GM19455 (cell line): ENCODE data around the gene NHLRC2.

Experiments used
- ATAC-seq: cut with Tn5 transposase; IDR thresholded peaks from one replicate; pipeline ENCODE4 v1.9.1; 2021; ENCODE audit not compliant: unreplicated experiment

The NHLRC2 gene

GRCh38 chr10:113908236-113908635 lies 53.8 kb downstream of the NHLRC2 start:
- ATAC-seq: no peak

- no peak for ATAC-seq
Measured at GRCh38 chr10:113911113-113911512, 56.7 kb downstream of the NHLRC2 start.

GRCh38 chr10:113911839-113912238 lies 57.4 kb downstream of the NHLRC2 start:
- no peak for ATAC-seq

GRCh38 chr10:113912582-113912981 lies 58.1 kb downstream of the NHLRC2 start:
- ATAC-seq: no peak

- no peak for ATAC-seq
Measured at GRCh38 chr10:113914956-113915355, 60.5 kb downstream of the NHLRC2 start.

GRCh38 chr10:113915540-113915939 lies 61.1 kb downstream of the NHLRC2 start:
- no peak for ATAC-seq

GRCh38 chr10:113916053-113916452 lies 61.6 kb downstream of the NHLRC2 start:
- ATAC-seq: no peak

- ATAC-seq: no peak
Measured at GRCh38 chr10:113917636-113918035, 63.2 kb downstream of the NHLRC2 start.

GRCh38 chr10:113920114-113920513 lies 65.7 kb downstream of the NHLRC2 start:
- ATAC-seq: no peak

GRCh38 chr10:113920875-113921274 lies 66.4 kb downstream of the NHLRC2 start:
- ATAC-seq: no peak

GRCh38 chr10:113921561-113922370 lies 67.3 kb downstream of the NHLRC2 start:
- no peak for ATAC-seq

GRCh38 chr10:113922787-113923570 lies 68.5 kb downstream of the NHLRC2 start:
- no peak for ATAC-seq

GRCh38 chr10:113924186-113924585 lies 69.7 kb downstream of the NHLRC2 start:
- no peak for ATAC-seq

- no peak for ATAC-seq
Measured at GRCh38 chr10:113924664-113925063, 70.2 kb downstream of the NHLRC2 start.

- ATAC-seq: no peak
Measured at GRCh38 chr10:113927440-113927839, 73.0 kb downstream of the NHLRC2 start.

- ATAC-seq: no peak
Measured at GRCh38 chr10:113928830-113929229, 74.4 kb downstream of the NHLRC2 start.

- ATAC-seq: no peak
Measured at GRCh38 chr10:113929522-113929921, 75.1 kb downstream of the NHLRC2 start.

GRCh38 chr10:113930482-113931057 lies 76.1 kb downstream of the NHLRC2 start:
- no peak for ATAC-seq

- ATAC-seq: no peak
Measured at GRCh38 chr10:113932854-113933253, 78.4 kb downstream of the NHLRC2 start.

GRCh38 chr10:113933894-113934532 lies 79.6 kb downstream of the NHLRC2 start:
- ATAC-seq: no peak

- ATAC-seq: no peak
Measured at GRCh38 chr10:113937258-113937657, 82.8 kb downstream of the NHLRC2 start.
